Natural killer cell (primary cell): ENCODE data around the gene LRP1B. TPM values are rescaled to one million over a fixed set of nuclear protein-coding genes. Genes with fewer than 3 reads are reported as not detected.

Experiments used
- ATAC-seq, 3 donors: fragments of 150-1000 bp in 2 of 3; fragments of 200-7000 bp in 1 of 3; cut with Tn5 transposase; 1 replicate in 1 of 3; 2 replicates in 2 of 3; pipeline ENCODE4 v1.10.0; 2021; ENCODE audit warnings: mild to moderate bottlenecking in 2 of 3, moderate library complexity in 2 of 3
- DNase-seq, 2 donors: peaks; one replicate each; pipeline versions ENCODE4 v3.0.0 to v3.0.0-alpha.2; 2013 to 2021; ENCODE audit warnings: mixed read lengths in 1 of 2
- H3K27ac ChIP-seq: one replicate; pipeline ENCODE4 v1.5.1; 2013; ENCODE audit warnings: mild to moderate bottlenecking, low read length
- H3K27me3 ChIP-seq: one replicate; pipeline ENCODE4 v1.6.1; 2013; ENCODE audit warnings: low read length; ENCODE audit not compliant: control insufficient read depth, insufficient read depth
- H3K36me3 ChIP-seq: one replicate; pipeline ENCODE4 v1.6.1; 2013; ENCODE audit warnings: low read length; ENCODE audit not compliant: control insufficient read depth, insufficient read depth
- H3K4me1 ChIP-seq: one replicate; pipeline ENCODE4 v1.6.1; 2013; ENCODE audit warnings: low read length; ENCODE audit not compliant: control insufficient read depth, insufficient read depth
- H3K4me3 ChIP-seq: one replicate; pipeline ENCODE4 v1.5.1; 2013; ENCODE audit warnings: low read length
- H3K9me3 ChIP-seq: one replicate; pipeline ENCODE4 v1.6.1; 2013; ENCODE audit warnings: low read length; ENCODE audit not compliant: control insufficient read depth, insufficient read depth
- H3K27ac Mint-ChIP-seq, 2 donors: one replicate each; pipeline ENCODE4 v1.8.0; 2022; ENCODE audit warnings: mild to moderate bottlenecking in 2 of 2, mixed read lengths in 2 of 2, moderate library complexity in 1 of 2
- H3K27me3 Mint-ChIP-seq, 2 donors: one replicate each; pipeline ENCODE4 v1.8.0; 2022; ENCODE audit warnings: low read depth in 2 of 2, mixed read lengths in 2 of 2
- H3K36me3 Mint-ChIP-seq: one replicate; pipeline ENCODE4 v1.8.0; 2022; ENCODE audit warnings: mixed read lengths
- H3K4me1 Mint-ChIP-seq, 2 donors: one replicate each; pipeline ENCODE4 v1.8.0; 2022; ENCODE audit warnings: mixed read lengths in 2 of 2
- H3K4me3 Mint-ChIP-seq: one replicate; pipeline ENCODE4 v1.8.0; 2022; ENCODE audit warnings: mild to moderate bottlenecking, moderate library complexity, mixed read lengths
- H3K9me3 Mint-ChIP-seq, 2 donors: one replicate each; pipeline ENCODE4 v1.8.0; 2022; ENCODE audit warnings: mixed read lengths in 2 of 2
- whole genome bisulfite sequencing: methylation state at CpG from one replicate; pipeline ENCODE4 v1.1.7; 2013; ENCODE audit warnings: missing lambda C conversion rate; ENCODE audit not compliant: insufficient coverage; 5-methylcytosine and 5-hydroxymethylcytosine counted together
- intact Hi-C: fragments of 100-400 bp; cut with micrococcal nuclease; formaldehyde crosslinking; loops from one replicate; pipeline ENCODE4 v1.14.2; 2022
- total RNA-seq, 4 donors: library from RNA; stranded (reverse); fragments of 120-200 nt in 1 of 4; gene quantifications; one replicate each; pipeline versions ENCODE4 v1.2.3 to v1.2.4, GENCODE V29; 2013 to 2022
- TF ChIP-seq, protein P1 (sequence below): fragments of 200-600 bp; IDR thresholded peaks from one replicate; pipeline ENCODE4 v1.8.0; 2022; ENCODE audit warnings: antibody characterized with exemption

The LRP1B gene
- total RNA-seq, 3 donors from 2014 or later (not counting 1 experiment from before 2014, with no cell fraction given) = 0.05 TPM; not detected in 2

DNA sequence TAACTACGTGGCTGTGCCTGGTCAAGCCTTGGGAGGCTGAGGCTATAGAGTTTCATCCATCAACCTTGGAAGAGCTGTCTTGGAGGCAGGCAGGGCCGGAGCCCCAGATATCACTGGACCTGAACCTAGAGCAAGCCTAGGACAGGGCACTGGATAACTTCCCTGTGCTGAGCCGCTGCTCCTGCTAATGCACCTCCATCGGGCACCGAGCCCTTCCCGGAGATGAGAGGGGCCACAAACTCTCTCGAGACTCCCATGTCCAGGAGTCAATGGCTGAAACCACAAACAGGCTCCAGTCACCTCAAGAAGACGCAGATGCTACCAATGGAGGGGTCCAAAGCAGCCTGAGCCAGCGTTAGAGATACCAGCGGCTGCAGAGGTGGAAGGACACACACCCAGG lies 866.0 kb downstream of the LRP1B start:
- H3K36me3 Mint-ChIP-seq = peaks cover 6% of the 10 kb centered on the region
- TF ChIP-seq, protein P1, sequence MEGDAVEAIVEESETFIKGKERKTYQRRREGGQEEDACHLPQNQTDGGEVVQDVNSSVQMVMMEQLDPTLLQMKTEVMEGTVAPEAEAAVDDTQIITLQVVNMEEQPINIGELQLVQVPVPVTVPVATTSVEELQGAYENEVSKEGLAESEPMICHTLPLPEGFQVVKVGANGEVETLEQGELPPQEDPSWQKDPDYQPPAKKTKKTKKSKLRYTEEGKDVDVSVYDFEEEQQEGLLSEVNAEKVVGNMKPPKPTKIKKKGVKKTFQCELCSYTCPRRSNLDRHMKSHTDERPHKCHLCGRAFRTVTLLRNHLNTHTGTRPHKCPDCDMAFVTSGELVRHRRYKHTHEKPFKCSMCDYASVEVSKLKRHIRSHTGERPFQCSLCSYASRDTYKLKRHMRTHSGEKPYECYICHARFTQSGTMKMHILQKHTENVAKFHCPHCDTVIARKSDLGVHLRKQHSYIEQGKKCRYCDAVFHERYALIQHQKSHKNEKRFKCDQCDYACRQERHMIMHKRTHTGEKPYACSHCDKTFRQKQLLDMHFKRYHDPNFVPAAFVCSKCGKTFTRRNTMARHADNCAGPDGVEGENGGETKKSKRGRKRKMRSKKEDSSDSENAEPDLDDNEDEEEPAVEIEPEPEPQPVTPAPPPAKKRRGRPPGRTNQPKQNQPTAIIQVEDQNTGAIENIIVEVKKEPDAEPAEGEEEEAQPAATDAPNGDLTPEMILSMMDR = no peak
- no peak overlapping the region for H3K4me3 Mint-ChIP-seq
- H3K9me3 Mint-ChIP-seq = peaks cover 7 to 17% of the 10 kb centered on the region in 2 donors
- Histone ChIP-seq H3K36me3 (no peaks in the 10 kb centered on the region), H3K9me3 (peaks cover 9% of the 10 kb centered on the region), H3K4me1 (no peaks in the 10 kb centered on the region), H3K27me3 (no peaks in the 10 kb centered on the region), H3K27ac (no peak overlapping the region), H3K4me3 (no peak overlapping the region)
- H3K27me3 Mint-ChIP-seq = no peaks in the 10 kb centered on the region
- H3K27ac Mint-ChIP-seq = no peak overlapping the region
- H3K4me1 Mint-ChIP-seq = no peaks in the 10 kb centered on the region
- ATAC-seq = no peak
- DNase-seq = no peak
- WGBS = 88% methylated on average over 10 of the region's 10 CpGs
- intact Hi-C loops = no loop called here

DNA sequence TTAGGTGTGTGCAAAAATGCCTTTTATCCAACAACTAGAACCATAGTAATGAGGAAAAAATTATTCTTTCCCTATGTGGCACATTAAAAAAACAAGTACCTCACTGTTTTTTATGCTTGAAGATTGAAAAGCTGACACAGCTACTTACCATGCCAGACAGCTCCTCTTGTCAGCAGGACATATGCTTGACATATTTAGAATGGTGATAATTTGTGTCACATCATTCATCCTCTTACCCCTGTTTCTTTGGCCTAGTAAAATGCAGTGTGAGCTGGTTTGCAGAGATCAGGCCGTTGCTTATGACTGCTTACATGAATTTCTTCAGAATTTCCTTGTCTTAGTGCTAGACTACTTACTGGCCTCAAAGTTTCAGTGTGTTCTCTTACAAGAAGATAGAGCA lies 869.9 kb downstream of the LRP1B start:
- no peak for DNase-seq
- H3K27ac Mint-ChIP-seq = no peak overlapping the region

GRCh38 chr2:141259683-141260082 lies 871.1 kb downstream of the LRP1B start:
- H3K4me3 Mint-ChIP-seq = no peak overlapping the region
- Histone ChIP-seq H3K4me1 (no peaks in the 10 kb centered on the region), H3K9me3 (peaks cover 2% of the 10 kb centered on the region), H3K36me3 (no peaks in the 10 kb centered on the region), H3K4me3 (no peak overlapping the region), H3K27me3 (no peaks in the 10 kb centered on the region), H3K27ac (no peak overlapping the region)
- H3K36me3 Mint-ChIP-seq = no peaks in the 10 kb centered on the region
- H3K9me3 Mint-ChIP-seq = peaks cover 0 to 2% of the 10 kb centered on the region in 2 donors
- intact Hi-C loops = no loop called here
- no peak for ATAC-seq
- H3K27me3 Mint-ChIP-seq = no peaks in the 10 kb centered on the region
- H3K4me1 Mint-ChIP-seq = no peaks in the 10 kb centered on the region
- TF ChIP-seq, protein P1 = no peak
- H3K27ac Mint-ChIP-seq = no peak overlapping the region
- no CpG with 5 or more reads among the region's 3 CpGs for WGBS
- no peak for DNase-seq

More for the DNA sequence above, 869.9 kb downstream of the LRP1B start:
- H3K4me3 Mint-ChIP-seq = no peak overlapping the region
- H3K4me1 Mint-ChIP-seq = no peaks in the 10 kb centered on the region
- intact Hi-C loops = no loop called here
- H3K4me3 ChIP-seq = no peak overlapping the region
- no peaks in the 10 kb centered on the region for H3K4me1 ChIP-seq
- H3K9me3 Mint-ChIP-seq = peaks cover 0 to 5% of the 10 kb centered on the region in 2 donors
- no peaks in the 10 kb centered on the region for H3K36me3 Mint-ChIP-seq
- H3K9me3 ChIP-seq = peaks cover 9% of the 10 kb centered on the region
- H3K27ac ChIP-seq = no peak overlapping the region
- no peak for ATAC-seq
- H3K27me3 ChIP-seq = no peaks in the 10 kb centered on the region
- H3K36me3 ChIP-seq = no peaks in the 10 kb centered on the region
- 71% methylated on average over 1 of the region's 1 CpG for WGBS
- H3K27me3 Mint-ChIP-seq = no peaks in the 10 kb centered on the region
- TF ChIP-seq, protein P1 = no peak

GRCh38 chr2:141242008-141242407 lies 888.8 kb downstream of the LRP1B start:
- H3K36me3 ChIP-seq = no peaks in the 10 kb centered on the region
- no peaks in the 10 kb centered on the region for H3K27me3 ChIP-seq
- no peak overlapping the region for H3K4me3 ChIP-seq
- H3K4me1 ChIP-seq = no peaks in the 10 kb centered on the region
- WGBS = no CpG with 5 or more reads among the region's 1 CpG
- TF ChIP-seq, protein P1 = no peak
- no peak for ATAC-seq
- no peak overlapping the region for H3K27ac Mint-ChIP-seq
- H3K36me3 Mint-ChIP-seq = no peaks in the 10 kb centered on the region
- no peaks in the 10 kb centered on the region for H3K4me1 Mint-ChIP-seq
- DNase-seq = no peak
- intact Hi-C loops = no loop called here
- no peak overlapping the region for H3K4me3 Mint-ChIP-seq
- no peaks in the 10 kb centered on the region for H3K27me3 Mint-ChIP-seq
- H3K27ac ChIP-seq = no peak overlapping the region
- H3K9me3 Mint-ChIP-seq = peaks cover 14 to 16% of the 10 kb centered on the region in 2 donors
- H3K9me3 ChIP-seq = no peaks in the 10 kb centered on the region
